Fibroblast of lung (primary cell): ENCODE data around the gene MORF4L2. TPM values are rescaled to one million over a fixed set of nuclear protein-coding genes. Genes with fewer than 3 reads are reported as not detected.
A peak's percentile ranks its signal among the peaks of the same experiment; 100 is the strongest.

Experiments
- DNase-seq, 2 donors: peaks; one replicate each; pipeline versions ENCODE4 v3.0.0 to v3.0.0-alpha.2; 2010; ENCODE audit warnings: low read depth in 2 of 2
- H2AFZ ChIP-seq: 2 replicates; pipeline ENCODE4 v1.5.1; 2012; ENCODE audit warnings: low read length, control low read depth, inconsistent platforms
- H3K27ac ChIP-seq: 2 replicates; pipeline ENCODE4 v1.5.1; 2011; ENCODE audit warnings: low read length, control low read depth; ENCODE audit not compliant: insufficient read depth
- H3K27me3 ChIP-seq: 2 replicates; pipeline ENCODE4 v1.5.1; 2011; ENCODE audit warnings: mild to moderate bottlenecking, low read length; ENCODE audit not compliant: control insufficient read depth, insufficient read depth
- H3K36me3 ChIP-seq: 2 replicates; pipeline ENCODE4 v1.5.1; 2011; ENCODE audit warnings: low read length; ENCODE audit not compliant: control insufficient read depth, insufficient read depth
- H3K4me1 ChIP-seq: 2 replicates; pipeline ENCODE4 v1.5.1; 2011; ENCODE audit warnings: low read length; ENCODE audit not compliant: control insufficient read depth, insufficient read depth; ENCODE audit errors: extremely low read depth
- H3K4me2 ChIP-seq: 2 replicates; pipeline ENCODE4 v1.5.1; 2011; ENCODE audit warnings: low read length, control low read depth; ENCODE audit not compliant: insufficient read depth; ENCODE audit errors: extremely low read depth
- H3K4me3 ChIP-seq, 4 experiments: fragments of 200-600 bp in 1 of 4; sonication (generic) in 1 of 4; replicated peaks in 1 of 4; 2 replicates each; pipeline ENCODE4 v1.5.1; 2011 to 2016; ENCODE audit warnings: low read length in 4 of 4, low read depth in 3 of 4, mild to moderate bottlenecking in 3 of 4, control low read depth in 2 of 4, inconsistent platforms in 1 of 4, mixed read lengths in 1 of 4; ENCODE audit not compliant: insufficient read depth in 1 of 4; ENCODE audit errors: control extremely low read depth in 1 of 4
- H3K79me2 ChIP-seq: 2 replicates; pipeline ENCODE4 v1.5.1; 2012; ENCODE audit warnings: mild to moderate bottlenecking, low read length, inconsistent platforms; ENCODE audit not compliant: control insufficient read depth, insufficient read depth
- H3K9ac ChIP-seq: 2 replicates; pipeline ENCODE4 v1.5.1; 2011; ENCODE audit warnings: mild to moderate bottlenecking, low read length, control low read depth; ENCODE audit not compliant: insufficient read depth
- H3K9me3 ChIP-seq: 2 replicates; pipeline ENCODE4 v1.5.1; 2012; ENCODE audit warnings: low read depth, low read length; ENCODE audit not compliant: control insufficient read depth, insufficient read depth
- H4K20me1 ChIP-seq: 2 replicates; pipeline ENCODE4 v1.5.1; 2011; ENCODE audit warnings: low read length; ENCODE audit not compliant: control insufficient read depth, insufficient read depth; ENCODE audit errors: extremely low read depth
- EZH2 ChIP-seq: IDR thresholded peaks from 2 replicates; pipeline ENCODE4 v1.5.1; 2012; ENCODE audit warnings: low read length, control low read depth, mild to moderate bottlenecking; ENCODE audit errors: missing control alignments
- polyA plus RNA-seq, 2 donors: library from polyadenylated mRNA; depleted of rRNA in 1 of 2; stranded (reverse) in 1 of 2; unstranded in 1 of 2; fragments of >200 nt; gene quantifications; 2 replicates each; pipeline ENCODE4 v1.2.1, GENCODE V29; 2011 to 2012; ENCODE audit warnings: missing spikeins in 1 of 2
- total RNA-seq: library from RNA; depleted of rRNA; stranded (reverse); fragments of >200 nt; gene quantifications from 2 replicates; pipeline ENCODE4 v1.2.1, GENCODE V29; 2014
- TF ChIP-seq, protein P1 (sequence below), 2 donors: IDR thresholded peaks in 1 of 2; conservative IDR thresholded peaks in 1 of 2; 1 replicate in 1 of 2; 2 replicates in 1 of 2; pipeline ENCODE4 v1.5.1; 2011 to 2012; ENCODE audit warnings: low read length in 2 of 2, control low read depth in 1 of 2, inconsistent platforms in 1 of 2, low read depth in 1 of 2, mild to moderate bottlenecking in 1 of 2

Gene MORF4L2
- total and polyA plus RNA-seq, 2 donors (not counting 1 experiment from before 2014, with no cell fraction given), result 353 to 948 TPM

DNA sequence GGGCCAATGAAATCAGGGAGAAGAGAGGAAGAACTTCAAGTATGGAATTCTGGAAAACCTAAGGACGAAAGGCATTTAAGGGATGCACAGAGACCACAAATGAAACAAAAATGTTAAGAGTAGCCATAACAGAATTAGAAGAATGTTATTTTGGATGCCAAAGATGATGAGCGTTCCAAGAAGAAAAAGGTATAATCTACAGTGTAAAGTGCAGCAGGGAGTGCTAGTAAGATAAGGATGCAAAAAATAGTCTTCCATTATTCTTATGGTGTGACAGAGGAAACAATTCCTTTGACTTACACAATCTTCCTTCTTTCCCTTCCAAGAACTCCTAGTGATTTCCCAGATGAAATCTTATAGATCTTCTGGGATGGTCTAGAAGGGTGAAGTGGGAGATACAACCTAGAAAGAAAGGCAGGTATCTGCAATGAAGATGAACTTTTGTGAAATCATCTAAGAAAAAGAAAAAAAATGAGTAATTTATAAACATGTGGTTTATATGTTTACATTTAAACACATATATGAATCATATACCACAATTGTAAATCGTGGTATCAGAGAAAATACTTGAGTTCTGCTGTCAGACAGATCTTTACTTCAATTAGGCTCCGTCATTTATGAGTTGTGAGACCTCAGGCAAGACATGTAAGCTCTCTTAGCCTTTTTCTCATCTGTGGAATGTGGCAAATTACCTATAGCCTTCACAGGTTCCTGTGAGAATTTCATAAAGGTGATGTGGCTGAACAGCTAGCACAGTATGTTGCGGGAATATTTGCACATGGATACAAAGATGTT is 8.1 kb downstream of the MORF4L2 start:
- Histone ChIP-seq H2AFZ (no peak overlapping the region), H3K4me3 (no peak overlapping the region), H3K4me2 (peak overlapping the region; percentile 5), H3K9ac (no peak overlapping the region), H3K27me3 (no peaks in the 10 kb centered on the region), H3K27ac (peak overlapping the region; percentile 8), H4K20me1 (no peaks in the 10 kb centered on the region), H3K9me3 (no peaks in the 10 kb centered on the region), H3K36me3 (peaks cover 2% of the 10 kb centered on the region), H3K4me1 (peaks cover 7% of the 10 kb centered on the region), H3K79me2 (peaks cover 5% of the 10 kb centered on the region)
- peak; percentile 53 to 77 for DNase-seq
- TF ChIP-seq, protein P1, sequence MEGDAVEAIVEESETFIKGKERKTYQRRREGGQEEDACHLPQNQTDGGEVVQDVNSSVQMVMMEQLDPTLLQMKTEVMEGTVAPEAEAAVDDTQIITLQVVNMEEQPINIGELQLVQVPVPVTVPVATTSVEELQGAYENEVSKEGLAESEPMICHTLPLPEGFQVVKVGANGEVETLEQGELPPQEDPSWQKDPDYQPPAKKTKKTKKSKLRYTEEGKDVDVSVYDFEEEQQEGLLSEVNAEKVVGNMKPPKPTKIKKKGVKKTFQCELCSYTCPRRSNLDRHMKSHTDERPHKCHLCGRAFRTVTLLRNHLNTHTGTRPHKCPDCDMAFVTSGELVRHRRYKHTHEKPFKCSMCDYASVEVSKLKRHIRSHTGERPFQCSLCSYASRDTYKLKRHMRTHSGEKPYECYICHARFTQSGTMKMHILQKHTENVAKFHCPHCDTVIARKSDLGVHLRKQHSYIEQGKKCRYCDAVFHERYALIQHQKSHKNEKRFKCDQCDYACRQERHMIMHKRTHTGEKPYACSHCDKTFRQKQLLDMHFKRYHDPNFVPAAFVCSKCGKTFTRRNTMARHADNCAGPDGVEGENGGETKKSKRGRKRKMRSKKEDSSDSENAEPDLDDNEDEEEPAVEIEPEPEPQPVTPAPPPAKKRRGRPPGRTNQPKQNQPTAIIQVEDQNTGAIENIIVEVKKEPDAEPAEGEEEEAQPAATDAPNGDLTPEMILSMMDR (conservative IDR thresholded peaks at IDR 0.05 in 1 of 2, IDR thresholded peaks at IDR 0.05 in 1 of 2; ENCODE audit: low read depth in 1 of 2, low read length in 2 of 2), result no peak
- TF ChIP-seq EZH2, result no peak

DNA sequence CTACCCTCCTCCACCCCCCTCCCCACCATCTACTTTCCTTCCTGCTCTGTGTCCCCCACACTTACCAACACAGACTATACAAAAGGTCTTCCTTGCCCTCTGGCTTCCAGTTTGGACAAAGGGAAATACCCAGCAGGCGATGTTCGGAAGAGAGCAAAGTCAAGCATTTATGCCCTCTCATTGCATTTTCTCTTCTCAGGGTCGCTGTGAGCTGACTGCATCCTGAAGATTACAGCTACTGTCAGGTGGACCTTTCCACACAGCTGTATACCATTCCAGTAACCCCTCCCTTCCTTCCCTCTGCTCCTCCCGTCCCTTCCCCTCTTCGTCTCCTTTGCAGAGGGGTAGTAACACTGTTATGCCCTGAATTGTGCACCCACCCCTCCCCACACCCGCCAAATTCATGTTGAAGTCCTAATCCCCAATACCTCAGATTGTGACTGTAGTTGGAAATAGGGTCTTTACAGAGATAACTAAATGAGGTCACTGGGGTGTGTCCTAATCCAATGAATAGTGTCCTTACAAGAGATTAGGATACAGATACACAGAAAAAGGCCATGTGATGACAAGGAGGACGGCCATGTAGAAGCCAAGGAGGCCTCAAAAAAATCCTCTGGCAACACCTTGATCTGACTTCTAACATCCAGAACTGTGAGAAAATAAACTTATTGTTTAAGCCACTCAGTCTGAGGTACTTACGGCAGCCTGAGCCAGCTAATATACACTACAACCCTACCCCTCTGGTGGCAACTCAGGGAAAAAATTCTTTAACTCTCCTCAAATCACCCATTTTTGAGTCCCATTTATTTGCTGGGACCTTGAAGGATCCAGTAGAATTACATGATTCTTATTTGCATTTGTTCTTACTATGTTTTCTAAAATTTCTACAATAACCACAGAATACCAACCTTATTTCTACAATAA is 11.7 kb downstream of the MORF4L2 start:
- H3K4me2 ChIP-seq, result no peak overlapping the region
- no peak overlapping the region for H3K27ac ChIP-seq
- peaks cover 4% of the 10 kb centered on the region for H3K4me1 ChIP-seq
- H3K9ac ChIP-seq, result no peak overlapping the region
- H3K9me3 ChIP-seq, result no peaks in the 10 kb centered on the region
- DNase-seq, result no peak
- no peaks in the 10 kb centered on the region for H4K20me1 ChIP-seq
- no peak for TF ChIP-seq EZH2
- TF ChIP-seq, protein P1 (conservative IDR thresholded peaks at IDR 0.05 in 1 of 2, IDR thresholded peaks at IDR 0.05 in 1 of 2; ENCODE audit: low read depth in 1 of 2, low read length in 2 of 2), result no peak
- H3K4me3 ChIP-seq, result no peak overlapping the region
- H3K27me3 ChIP-seq, result no peaks in the 10 kb centered on the region
- no peak overlapping the region for H2AFZ ChIP-seq
- no peaks in the 10 kb centered on the region for H3K79me2 ChIP-seq
- H3K36me3 ChIP-seq, result no peaks in the 10 kb centered on the region

DNA sequence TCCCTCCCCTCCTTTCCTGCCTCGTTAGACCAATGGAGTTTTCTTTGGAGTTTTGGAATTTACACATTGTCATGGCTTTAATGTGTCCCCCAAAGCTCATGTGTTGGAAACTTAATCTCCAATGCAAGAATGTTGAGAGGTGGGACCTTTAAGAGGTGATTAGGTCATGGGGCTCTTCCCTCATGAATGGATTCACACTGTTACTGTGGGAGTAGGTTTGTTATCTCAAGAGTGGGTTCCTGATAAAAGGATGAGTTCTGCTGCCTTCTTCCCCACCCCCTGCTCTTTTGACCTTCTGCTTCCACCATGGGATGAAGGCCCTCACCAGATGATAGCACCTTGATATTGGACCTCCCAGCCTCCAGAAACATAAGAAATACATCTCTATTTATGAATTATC is 16.8 kb downstream of the MORF4L2 start:
- H3K36me3 ChIP-seq, result no peaks in the 10 kb centered on the region
- H3K4me1 ChIP-seq, result no peaks in the 10 kb centered on the region
- no peak overlapping the region for H3K9ac ChIP-seq
- no peak overlapping the region for H3K4me2 ChIP-seq
- no peaks in the 10 kb centered on the region for H3K9me3 ChIP-seq
- DNase-seq, result no peak
- H3K27ac ChIP-seq, result no peak overlapping the region
- no peak overlapping the region for H3K4me3 ChIP-seq
- no peaks in the 10 kb centered on the region for H3K27me3 ChIP-seq
- H3K79me2 ChIP-seq, result no peaks in the 10 kb centered on the region
- no peak overlapping the region for H2AFZ ChIP-seq
- H4K20me1 ChIP-seq, result no peaks in the 10 kb centered on the region
- TF ChIP-seq, protein P1 (conservative IDR thresholded peaks at IDR 0.05 in 1 of 2, IDR thresholded peaks at IDR 0.05 in 1 of 2; ENCODE audit: low read depth in 1 of 2, low read length in 2 of 2), result no peak
- TF ChIP-seq EZH2, result no peak
